ENCODE data around the gene CALB2. TPM values are rescaled to one million over a fixed set of nuclear protein-coding genes. Genes with fewer than 3 reads are reported as not detected.

The CALB2 gene
- total and polyA plus RNA-seq, 2 of the 13 experiments (the other 11 are each of a cell fraction or from before 2014, with no cell fraction given): 0.37 to 0.40 TPM

DNA sequence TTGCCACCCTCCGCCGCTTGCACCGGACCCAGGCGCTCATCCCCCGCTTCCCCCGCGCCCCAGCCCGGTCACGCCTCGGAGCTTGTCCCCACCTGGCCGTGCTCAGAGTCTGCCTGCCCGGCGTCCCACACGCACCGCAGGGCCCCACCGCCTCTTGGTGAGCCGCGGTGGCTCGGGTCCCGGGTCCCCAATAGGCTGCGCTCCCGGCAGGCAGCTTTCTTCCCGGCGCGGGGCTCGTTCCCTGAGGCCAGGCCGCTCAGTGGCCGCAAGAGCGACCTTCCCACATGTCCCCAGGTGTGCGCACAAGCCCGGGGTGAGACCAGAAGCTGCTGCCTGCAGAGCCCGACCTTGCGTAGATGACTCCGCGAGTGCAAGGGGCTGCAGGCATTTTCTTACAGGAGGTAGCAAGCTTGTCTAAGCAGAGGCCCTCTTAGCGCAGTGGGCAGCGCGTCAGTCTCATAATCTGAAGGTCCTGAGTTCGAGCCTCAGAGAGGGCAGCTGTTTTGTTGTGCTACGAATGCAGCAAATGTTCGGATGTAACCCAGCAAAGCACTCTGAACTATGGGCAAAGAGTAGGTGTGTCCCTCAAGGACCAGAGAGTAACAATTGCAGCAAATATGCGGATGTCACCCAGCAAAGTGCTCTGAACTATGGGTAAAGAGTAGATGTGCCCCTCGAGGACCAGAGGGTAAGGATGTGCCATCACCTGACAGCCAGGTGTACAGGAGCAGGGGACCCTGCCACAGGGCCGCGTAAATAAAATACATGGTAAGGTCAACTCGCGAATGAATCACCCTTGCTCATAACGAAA, 67.8 kb downstream of the CALB2 start (continued):
- TF ChIP-seq TCF12 (IDR thresholded peaks at IDR 0.05): no peak
- peak; percentile 48; the same call in 1 of the 2 replicates for TF ChIP-seq TCF12 (CRISPR knock-in tag; IDR thresholded peaks at IDR 0.05)
- peak; percentile 99 for TF ChIP-seq ZNF136 (CRISPR knock-in tag; IDR thresholded peaks at IDR 0.05; ENCODE audit: low read depth)
- peak; percentile 100 for TF ChIP-seq ZEB1 (IDR thresholded peaks at IDR 0.05; ENCODE audit: insufficient replicate concordance, low read depth)
- peak; percentile 49; the same call in 1 of the 2 replicates for TF ChIP-seq SPEN (CRISPR knock-in tag; IDR thresholded peaks at IDR 0.05; ENCODE audit: low read depth)
- peak; percentile 77; the same call in 1 of the 2 replicates for TF ChIP-seq ETV5 (CRISPR knock-in tag; IDR thresholded peaks at IDR 0.05; ENCODE audit: borderline replicate concordance)
- peak; percentile 86 for TF ChIP-seq POGZ (CRISPR knock-in tag; IDR thresholded peaks at IDR 0.05)
- TF ChIP-seq, protein P1, sequence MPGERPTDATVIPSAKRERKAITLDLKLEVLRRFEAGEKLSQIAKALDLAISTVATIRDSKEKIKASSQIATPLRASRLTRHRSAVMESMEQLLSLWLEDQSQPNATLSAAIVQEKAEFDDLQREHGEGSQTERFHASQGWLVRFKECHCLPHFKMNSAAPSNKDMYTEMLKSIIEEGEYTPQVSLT (CRISPR knock-in tag; IDR thresholded peaks at IDR 0.05; ENCODE audit: borderline replicate concordance, low read depth): no peak
- no peak; the same call in 1 of the 2 replicates for TF ChIP-seq RAD21 (CRISPR knock-in tag; IDR thresholded peaks at IDR 0.05)
- TF ChIP-seq KDM5A (IDR thresholded peaks at IDR 0.05; ENCODE audit: borderline replicate concordance, low read length): 0 out of 2 replicates have a peak, but pooled peaks have one; percentile 42
- TF ChIP-seq, protein P2, sequence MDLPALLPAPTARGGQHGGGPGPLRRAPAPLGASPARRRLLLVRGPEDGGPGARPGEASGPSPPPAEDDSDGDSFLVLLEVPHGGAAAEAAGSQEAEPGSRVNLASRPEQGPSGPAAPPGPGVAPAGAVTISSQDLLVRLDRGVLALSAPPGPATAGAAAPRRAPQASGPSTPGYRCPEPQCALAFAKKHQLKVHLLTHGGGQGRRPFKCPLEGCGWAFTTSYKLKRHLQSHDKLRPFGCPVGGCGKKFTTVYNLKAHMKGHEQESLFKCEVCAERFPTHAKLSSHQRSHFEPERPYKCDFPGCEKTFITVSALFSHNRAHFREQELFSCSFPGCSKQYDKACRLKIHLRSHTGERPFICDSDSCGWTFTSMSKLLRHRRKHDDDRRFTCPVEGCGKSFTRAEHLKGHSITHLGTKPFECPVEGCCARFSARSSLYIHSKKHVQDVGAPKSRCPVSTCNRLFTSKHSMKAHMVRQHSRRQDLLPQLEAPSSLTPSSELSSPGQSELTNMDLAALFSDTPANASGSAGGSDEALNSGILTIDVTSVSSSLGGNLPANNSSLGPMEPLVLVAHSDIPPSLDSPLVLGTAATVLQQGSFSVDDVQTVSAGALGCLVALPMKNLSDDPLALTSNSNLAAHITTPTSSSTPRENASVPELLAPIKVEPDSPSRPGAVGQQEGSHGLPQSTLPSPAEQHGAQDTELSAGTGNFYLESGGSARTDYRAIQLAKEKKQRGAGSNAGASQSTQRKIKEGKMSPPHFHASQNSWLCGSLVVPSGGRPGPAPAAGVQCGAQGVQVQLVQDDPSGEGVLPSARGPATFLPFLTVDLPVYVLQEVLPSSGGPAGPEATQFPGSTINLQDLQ (CRISPR knock-in tag; IDR thresholded peaks at IDR 0.05): peak; percentile 72; the same call in 1 of the 2 replicates
- TF ChIP-seq MTA3 (CRISPR knock-in tag; IDR thresholded peaks at IDR 0.05): no peak
- TF ChIP-seq ZNF737 (CRISPR knock-in tag; IDR thresholded peaks at IDR 0.05; ENCODE audit: borderline replicate concordance): no peak
- no peak for TF ChIP-seq TAF15 (IDR thresholded peaks at IDR 0.05; ENCODE audit: low read depth, low read length, poor library complexity, severe bottlenecking)
- TF ChIP-seq ZFP1 (CRISPR knock-in tag; IDR thresholded peaks at IDR 0.05): peak; percentile 98
- peak; percentile 59; the same call in 1 of the 2 replicates for TF ChIP-seq ZBTB34 (CRISPR knock-in tag; IDR thresholded peaks at IDR 0.05)
- 0 out of 2 replicates have a peak, but pooled peaks have one; percentile 64 for TF ChIP-seq ETV6 (CRISPR knock-in tag; conservative IDR thresholded peaks at IDR 0.05)
- TF ChIP-seq DMAP1 (CRISPR knock-in tag; IDR thresholded peaks at IDR 0.05): peak; percentile 72; the same call in 1 of the 2 replicates
- TF ChIP-seq SRSF1 (optimal IDR thresholded peaks at IDR 0.05; ENCODE audit: low read depth, low read length): no peak
- no peak for TF ChIP-seq GABPA (IDR thresholded peaks at IDR 0.05; ENCODE audit: low read depth, low read length)
- TF ChIP-seq GABPA (CRISPR knock-in tag; IDR thresholded peaks at IDR 0.05; ENCODE audit: low read depth): peak; percentile 54; the same call in 1 of the 2 replicates
- 0 out of 2 replicates have a peak, but pooled peaks have one; percentile 73 for TF ChIP-seq SMAD9 (CRISPR knock-in tag; IDR thresholded peaks at IDR 0.05)
- TF ChIP-seq, protein P3, sequence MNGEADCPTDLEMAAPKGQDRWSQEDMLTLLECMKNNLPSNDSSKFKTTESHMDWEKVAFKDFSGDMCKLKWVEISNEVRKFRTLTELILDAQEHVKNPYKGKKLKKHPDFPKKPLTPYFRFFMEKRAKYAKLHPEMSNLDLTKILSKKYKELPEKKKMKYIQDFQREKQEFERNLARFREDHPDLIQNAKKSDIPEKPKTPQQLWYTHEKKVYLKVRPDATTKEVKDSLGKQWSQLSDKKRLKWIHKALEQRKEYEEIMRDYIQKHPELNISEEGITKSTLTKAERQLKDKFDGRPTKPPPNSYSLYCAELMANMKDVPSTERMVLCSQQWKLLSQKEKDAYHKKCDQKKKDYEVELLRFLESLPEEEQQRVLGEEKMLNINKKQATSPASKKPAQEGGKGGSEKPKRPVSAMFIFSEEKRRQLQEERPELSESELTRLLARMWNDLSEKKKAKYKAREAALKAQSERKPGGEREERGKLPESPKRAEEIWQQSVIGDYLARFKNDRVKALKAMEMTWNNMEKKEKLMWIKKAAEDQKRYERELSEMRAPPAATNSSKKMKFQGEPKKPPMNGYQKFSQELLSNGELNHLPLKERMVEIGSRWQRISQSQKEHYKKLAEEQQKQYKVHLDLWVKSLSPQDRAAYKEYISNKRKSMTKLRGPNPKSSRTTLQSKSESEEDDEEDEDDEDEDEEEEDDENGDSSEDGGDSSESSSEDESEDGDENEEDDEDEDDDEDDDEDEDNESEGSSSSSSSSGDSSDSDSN (CRISPR knock-in tag; IDR thresholded peaks at IDR 0.05): peak; percentile 100
- no peak for TF ChIP-seq ZNF558 (CRISPR knock-in tag; IDR thresholded peaks at IDR 0.05; ENCODE audit: borderline replicate concordance)
